CD14-positive monocyte (primary cell): ENCODE data around the gene TRAPPC3. TPM values are rescaled to one million over a fixed set of nuclear protein-coding genes. Genes with fewer than 3 reads are reported as not detected.

Experiments
- DNase-seq, 3 donors: peaks; one replicate each; pipeline ENCODE4 v3.0.0-alpha.2; 2011 to 2022
- H2AFZ ChIP-seq: 2 replicates; pipeline ENCODE4 v1.6.0; 2012; ENCODE audit warnings: mild to moderate bottlenecking, low read depth, low read length, inconsistent platforms; ENCODE audit not compliant: insufficient read depth, poor library complexity, severe bottlenecking
- H3K27ac ChIP-seq, 2 donors: 1 replicate in 1 of 2; 2 replicates in 1 of 2; pipeline ENCODE4 v1.5.1; 2012 to 2013; ENCODE audit warnings: low read length in 2 of 2, control low read depth in 1 of 2, inconsistent platforms in 1 of 2, low read depth in 1 of 2, mild to moderate bottlenecking in 1 of 2
- H3K27me3 ChIP-seq, 2 donors: one replicate each; pipeline versions ENCODE4 v1.6.0 to v1.6.1; 2011 to 2013; ENCODE audit warnings: low read length in 2 of 2; ENCODE audit not compliant: control insufficient read depth in 2 of 2, insufficient read depth in 2 of 2
- H3K36me3 ChIP-seq, 2 donors: replicated peaks in 1 of 2; 1 replicate in 1 of 2; 2 replicates in 1 of 2; pipeline versions ENCODE4 v1.5.1 to v1.6.1; 2012 to 2013; ENCODE audit warnings: low read length in 2 of 2, control low read depth in 1 of 2, inconsistent platforms in 1 of 2, mild to moderate bottlenecking in 1 of 2; ENCODE audit not compliant: insufficient read depth in 2 of 2, control insufficient read depth in 1 of 2
- H3K4me1 ChIP-seq, 2 donors: 1 replicate in 1 of 2; 2 replicates in 1 of 2; pipeline versions ENCODE4 v1.5.1 to v1.6.1; 2012 to 2013; ENCODE audit warnings: low read length in 2 of 2, control low read depth in 1 of 2, inconsistent platforms in 1 of 2, mild to moderate bottlenecking in 1 of 2, moderate library complexity in 1 of 2; ENCODE audit not compliant: insufficient read depth in 2 of 2, control insufficient read depth in 1 of 2
- H3K4me2 ChIP-seq: replicated peaks from 2 replicates; pipeline ENCODE3; 2012; ENCODE audit warnings: low read length, moderate library complexity, mild to moderate bottlenecking; ENCODE audit not compliant: poor library complexity, severe bottlenecking; ENCODE audit errors: extremely low read depth
- H3K4me3 ChIP-seq, 3 experiments: fragments of 200-600 bp in 1 of 3; sonication (generic) in 1 of 3; replicated peaks in 1 of 3; 1 replicate in 2 of 3; 2 replicates in 1 of 3; pipeline ENCODE4 v1.5.1; 2011 to 2013; ENCODE audit warnings: low read length in 3 of 3, mild to moderate bottlenecking in 3 of 3, control low read depth in 2 of 3, low read depth in 2 of 3, inconsistent platforms in 1 of 3, moderate library complexity in 1 of 3
- H3K79me2 ChIP-seq: 2 replicates; pipeline ENCODE4 v1.6.0; 2012; ENCODE audit warnings: mild to moderate bottlenecking, control low read depth, inconsistent platforms, low read length, moderate library complexity; ENCODE audit not compliant: insufficient read depth
- H3K9ac ChIP-seq: 2 replicates; pipeline ENCODE4 v1.6.0; 2017; ENCODE audit warnings: low read length, mild to moderate bottlenecking; ENCODE audit not compliant: insufficient read depth, poor library complexity, severe bottlenecking
- H3K9me3 ChIP-seq, 2 donors: replicated peaks in 1 of 2; 1 replicate in 1 of 2; 2 replicates in 1 of 2; pipeline versions ENCODE4 v1.5.1 to v1.6.1; 2012 to 2013; ENCODE audit warnings: low read length in 2 of 2, control low read depth in 1 of 2; ENCODE audit not compliant: control insufficient read depth in 1 of 2, insufficient read depth in 1 of 2
- H4K20me1 ChIP-seq: 2 replicates; pipeline ENCODE4 v1.6.0; 2012; ENCODE audit warnings: mild to moderate bottlenecking, low read length, control low read depth, moderate library complexity; ENCODE audit not compliant: insufficient read depth
- H3K27ac Mint-ChIP-seq, 7 donors: one replicate each; pipeline ENCODE4 v1.8.0; 2020; ENCODE audit warnings: mild to moderate bottlenecking in 7 of 7, mixed read lengths in 7 of 7, moderate library complexity in 6 of 7, inconsistent platforms in 2 of 7
- H3K27me3 Mint-ChIP-seq, 3 donors: one replicate each; pipeline ENCODE4 v1.8.0; 2021 to 2022; ENCODE audit warnings: low read depth in 3 of 3, mild to moderate bottlenecking in 3 of 3, mixed read lengths in 3 of 3, moderate library complexity in 3 of 3, inconsistent platforms in 1 of 3
- H3K36me3 Mint-ChIP-seq, 2 donors: one replicate each; pipeline ENCODE4 v1.8.0; 2020; ENCODE audit warnings: mixed read lengths in 2 of 2, inconsistent platforms in 1 of 2, mild to moderate bottlenecking in 1 of 2
- H3K4me1 Mint-ChIP-seq: one replicate; pipeline ENCODE4 v1.8.0; 2020; ENCODE audit warnings: mild to moderate bottlenecking, mixed read lengths
- H3K4me3 Mint-ChIP-seq, 2 donors: one replicate each; pipeline ENCODE4 v1.8.0; 2020; ENCODE audit warnings: mild to moderate bottlenecking in 2 of 2, mixed read lengths in 2 of 2, moderate library complexity in 1 of 2
- H3K9me3 Mint-ChIP-seq, 7 donors: one replicate each; pipeline ENCODE4 v1.8.0; 2020 to 2022; ENCODE audit warnings: mixed read lengths in 7 of 7, mild to moderate bottlenecking in 6 of 7, moderate library complexity in 6 of 7, inconsistent platforms in 2 of 7
- CTCF ChIP-seq: fragments of 200-600 bp; IDR thresholded peaks from one replicate; pipeline ENCODE4 v1.8.0; 2022; ENCODE audit warnings: antibody characterized with exemption, mild to moderate bottlenecking
- WGBS: methylation state at CpG from one replicate; pipeline ENCODE4 v1.1.5; 2013; ENCODE audit warnings: missing lambda C conversion rate; ENCODE audit not compliant: insufficient coverage; 5-methylcytosine and 5-hydroxymethylcytosine counted together
- intact Hi-C, 2 donors: fragments of 100-400 bp; cut with micrococcal nuclease; formaldehyde crosslinking; loops; one replicate each; pipeline versions ENCODE4 v1.15.0 to v1.15.1; 2023
- polyA plus RNA-seq, 3 donors: library from polyadenylated mRNA; depleted of rRNA in 1 of 3; unstranded in 2 of 3; stranded (reverse) in 1 of 3; fragments of 300-500 nt in 2 of 3; fragments of >200 nt in 1 of 3; fragmentation: Illumina TruSeq in 2 of 3; gene quantifications; 1 replicate in 2 of 3; 2 replicates in 1 of 3; pipeline ENCODE4 v1.2.3, GENCODE V29; 2012 to 2021

The TRAPPC3 gene
- polyA plus RNA-seq, 3 donors: 61.1 to 136 (median 125) TPM

GRCh38 chr1:36111151-36111550 is 38.1 kb downstream of the TRAPPC3 start:
- no peak overlapping the region for H2AFZ ChIP-seq
- no peak overlapping the region for H3K4me2 ChIP-seq
- DNase-seq: no peak
- no peaks in the 10 kb centered on the region for H3K79me2 ChIP-seq
- no peak overlapping the region for H3K4me3 ChIP-seq
- Mint-ChIP-seq H3K27me3 (peaks cover 3 to 5% (median 5%) of the 10 kb centered on the region in 3 donors), H3K4me3 (no peak overlapping the region), H3K9me3 (peaks cover 0 to 2% (median 0%) of the 10 kb centered on the region in 7 donors), H3K27ac (peak overlapping the region in 2 of 7 donors; percentile 22 to 25), H3K36me3 (peaks cover 27 to 42% of the 10 kb centered on the region in 2 donors), H3K4me1 (peaks cover 13% of the 10 kb centered on the region)
- H3K27ac ChIP-seq: no peak overlapping the region
- no peak for TF ChIP-seq CTCF
- no peaks in the 10 kb centered on the region for H3K27me3 ChIP-seq
- H3K4me1 ChIP-seq: peaks cover 10 to 15% of the 10 kb centered on the region in 2 donors
- no peaks in the 10 kb centered on the region for H4K20me1 ChIP-seq
- H3K9me3 ChIP-seq: no peaks in the 10 kb centered on the region
- H3K36me3 ChIP-seq: peaks cover 2 to 15% of the 10 kb centered on the region in 2 donors
- 71% methylated on average over 4 of the region's 4 CpGs for WGBS
- no peak overlapping the region for H3K9ac ChIP-seq
- intact Hi-C loops: no loop called here

- H3K27ac ChIP-seq: no peak overlapping the region
- no peak for DNase-seq
- H3K4me3 ChIP-seq: no peak overlapping the region
- peaks cover 0 to 15% of the 10 kb centered on the region in 2 donors for H3K36me3 ChIP-seq
- H3K9ac ChIP-seq: no peak overlapping the region
- intact Hi-C loops: no loop called here
- no peak for TF ChIP-seq CTCF
- peaks cover 0 to under 1% (median 0%) of the 10 kb centered on the region in 7 donors for H3K9me3 Mint-ChIP-seq
- no peaks in the 10 kb centered on the region for H3K4me1 ChIP-seq
- no peak overlapping the region for H2AFZ ChIP-seq
- H3K4me3 Mint-ChIP-seq: no peak overlapping the region
- no peak overlapping the region for H3K27ac Mint-ChIP-seq
- H4K20me1 ChIP-seq: no peaks in the 10 kb centered on the region
- no peaks in the 10 kb centered on the region for H3K9me3 ChIP-seq
- WGBS: 9% methylated on average over 6 of the region's 11 CpGs
- H3K79me2 ChIP-seq: no peaks in the 10 kb centered on the region
- H3K4me2 ChIP-seq: no peak overlapping the region
- no peaks in the 10 kb centered on the region for H3K27me3 ChIP-seq
- peaks cover 25 to 47% of the 10 kb centered on the region in 2 donors for H3K36me3 Mint-ChIP-seq
- H3K27me3 Mint-ChIP-seq: peaks cover 2 to 6% (median 5%) of the 10 kb centered on the region in 3 donors
- peaks cover 5% of the 10 kb centered on the region for H3K4me1 Mint-ChIP-seq
Observed at GRCh38 chr1:36109041-36109679, 40.1 kb downstream of the TRAPPC3 start.
